ENCODE results near the gene APOF. TPM values are rescaled to one million over a fixed set of nuclear protein-coding genes. Genes with fewer than 3 reads are reported as not detected.
"Not testable (repeated sequence)": the region's sequence is repeated elsewhere in the genome, so short reads cannot be mapped to it uniquely, and the experiment has no call there.

APOF gene
- total RNA-seq, 1 experiment from 2014 or later, result not detected

DNA sequence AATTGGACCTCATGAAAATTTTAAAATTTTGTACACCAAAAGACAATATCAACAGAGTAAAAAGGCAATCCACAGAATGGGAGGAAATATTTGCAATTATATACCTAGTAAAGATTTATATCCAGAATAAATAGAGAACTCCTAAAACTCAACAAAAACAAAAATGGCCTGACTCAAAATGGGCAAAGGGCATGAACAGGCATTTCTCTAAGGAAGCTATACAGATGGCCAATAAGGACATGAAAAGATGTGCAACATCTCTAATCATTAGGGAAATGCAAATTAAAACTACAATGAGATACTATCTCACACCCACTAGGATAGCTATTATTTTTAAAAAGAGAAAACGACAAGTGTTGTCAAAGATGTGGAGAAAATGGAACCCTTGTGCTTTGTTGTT is 10.9 kb upstream of the APOF start:
- no peak for DNase-seq (ENCODE audit: low read depth)

- no peak for DNase-seq (ENCODE audit: low read depth)
Observed at GRCh38 chr12:56366948-56367347, 4.3 kb upstream of the APOF start.

GRCh38 chr12:56361487-56362129 is 1.0 kb downstream of the APOF start:
- no peak for DNase-seq (ENCODE audit: low read depth)

DNA sequence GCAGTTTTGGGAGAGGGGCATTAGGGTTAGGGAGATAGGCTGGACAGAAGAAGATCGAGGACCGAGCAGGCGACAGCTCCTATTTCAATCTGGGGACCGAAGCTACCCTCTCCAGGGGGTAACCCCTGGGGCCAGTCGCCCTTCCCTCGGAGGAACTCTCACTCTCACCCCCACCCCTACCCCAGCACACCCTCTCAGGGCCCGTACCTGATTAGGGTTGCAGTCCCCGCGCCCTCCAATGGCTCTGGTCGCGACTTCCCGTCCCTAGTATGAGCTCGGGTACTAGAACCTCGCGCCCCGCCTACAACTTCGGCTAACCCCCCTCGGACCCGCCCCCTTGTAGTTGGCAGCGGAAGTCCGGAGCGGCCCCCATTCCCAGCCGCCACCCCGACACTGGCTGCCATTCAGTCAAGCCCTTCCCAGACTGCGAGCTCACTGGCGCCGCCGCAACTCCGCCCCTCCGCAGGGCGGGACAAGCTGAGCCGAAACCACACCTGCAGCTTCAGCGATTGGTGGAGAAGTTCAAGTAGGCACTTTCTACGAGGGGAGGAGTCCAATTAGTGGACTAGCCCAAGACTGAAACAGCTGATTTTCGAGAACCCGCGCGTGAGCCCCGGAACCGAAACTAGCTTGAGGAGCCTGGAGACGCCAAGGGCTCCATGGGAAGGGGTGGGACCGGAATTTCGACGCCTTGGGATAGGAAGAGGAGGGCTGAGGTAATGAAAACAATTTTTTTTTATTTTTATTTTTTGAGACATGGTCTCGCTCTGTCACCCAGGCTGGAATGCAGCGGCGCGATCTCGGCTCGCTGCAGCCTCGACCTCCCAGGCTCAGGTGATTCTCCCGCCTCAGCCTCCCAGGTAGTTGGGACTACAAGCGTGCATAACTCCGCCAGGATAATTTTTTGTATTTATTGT is 2.5 kb downstream of the APOF start, which contains the start of gene STAT2:
TSS of gene STAT2 (minus strand) at position 257 of the 917 bp plus-strand sequence. CDS start 3,536 bp downstream, outside the sequence.
- peak; percentile 99 for DNase-seq (ENCODE audit: low read depth)

DNA sequence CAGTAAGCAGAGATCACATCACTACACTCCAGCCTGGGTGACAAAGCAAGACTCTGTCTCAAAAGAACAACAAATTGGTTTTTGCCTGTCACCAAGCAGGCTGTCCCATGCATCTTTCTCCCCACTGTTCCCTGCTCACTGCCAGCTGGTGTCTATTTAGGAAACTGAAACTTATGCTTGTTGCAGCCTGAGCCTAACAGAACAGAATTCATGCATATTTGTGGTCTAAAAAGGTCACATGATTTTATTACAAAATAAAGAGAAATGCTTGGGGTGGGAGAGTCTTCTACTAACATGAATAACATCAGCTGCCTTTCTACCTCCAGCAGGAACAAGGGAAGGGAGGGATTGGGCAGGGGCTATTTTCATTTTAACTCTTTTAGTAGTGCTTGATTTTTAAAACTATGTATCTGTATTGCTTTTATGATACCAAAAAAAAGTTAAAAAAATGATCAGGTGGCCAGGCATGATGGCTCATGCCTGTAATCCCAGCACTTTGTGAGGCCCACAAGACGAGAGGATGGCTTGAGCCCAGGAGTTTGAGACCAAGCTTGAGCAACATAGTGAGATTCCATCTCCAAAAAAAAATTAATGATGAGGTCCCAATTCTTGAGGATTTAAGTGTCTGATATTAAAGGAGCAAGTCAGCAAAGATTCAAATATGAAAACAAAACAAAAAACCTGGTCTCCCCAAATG is 3.7 kb downstream of the APOF start:
- peak; percentile 81 for DNase-seq (ENCODE audit: low read depth)

- DNase-seq (ENCODE audit: low read depth), result no peak
Observed at GRCh38 chr12:56351325-56351724, 11.3 kb downstream of the APOF start.

DNA sequence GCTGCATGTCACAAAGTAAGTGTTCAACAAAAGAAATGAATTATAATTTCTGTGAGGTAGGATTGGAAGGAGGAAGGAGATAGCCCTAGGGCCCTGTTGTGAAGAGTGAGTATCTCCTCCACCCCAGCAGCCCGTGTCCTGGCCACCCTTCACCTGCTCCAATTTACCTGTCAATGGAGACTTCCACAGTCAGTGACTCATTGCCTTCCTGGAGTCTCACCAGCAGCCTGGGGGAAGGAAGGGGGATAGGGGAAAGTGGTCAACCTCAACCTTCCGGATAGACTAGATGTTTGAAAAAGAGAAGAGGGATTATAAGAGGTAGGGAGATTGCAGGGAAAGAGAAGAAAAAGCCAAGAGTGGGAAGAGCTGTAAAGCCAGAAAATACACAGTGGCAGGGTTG is 12.0 kb downstream of the APOF start:
- no peak for DNase-seq (ENCODE audit: low read depth)

DNA sequence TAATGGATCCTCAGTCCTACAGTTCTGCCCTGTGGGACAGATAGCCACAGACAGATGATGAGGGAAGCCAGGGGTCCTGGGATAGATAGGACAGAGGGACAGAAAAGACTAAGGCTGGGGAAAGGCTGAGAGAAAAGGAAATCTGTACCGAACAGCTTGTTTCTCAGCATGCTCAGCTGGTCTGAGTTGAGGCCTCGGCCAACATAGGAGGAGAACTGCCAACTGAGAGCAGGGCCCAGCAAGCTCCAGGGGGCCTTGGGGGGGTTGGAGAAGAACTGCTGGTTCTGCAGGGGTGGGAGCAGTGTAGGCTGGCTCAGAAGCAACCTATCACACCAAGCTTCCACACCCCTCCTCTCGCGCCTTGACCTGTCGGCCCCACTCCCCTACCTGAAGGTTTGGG is 13.9 kb downstream of the APOF start:
- DNase-seq (ENCODE audit: low read depth), result no peak

DNA sequence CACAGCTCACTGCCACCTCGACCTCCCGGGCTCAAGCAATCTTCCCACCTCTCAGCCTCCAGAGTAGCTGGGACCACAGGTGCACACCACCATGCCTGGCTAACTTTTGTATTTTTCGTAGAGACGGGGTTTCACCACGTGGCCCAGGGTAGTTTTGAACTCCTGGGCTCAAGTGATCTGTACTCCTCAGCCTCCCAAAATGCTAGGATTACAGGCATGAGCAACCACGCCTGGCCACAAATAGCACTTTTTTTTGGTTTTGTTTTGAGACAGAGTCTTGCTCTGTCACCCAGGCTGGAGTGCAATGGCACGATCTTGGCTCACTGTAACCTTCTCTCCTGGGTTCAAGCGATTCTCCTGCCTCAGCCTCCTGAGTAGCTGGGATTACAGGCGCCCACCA is 15.4 kb downstream of the APOF start:
- not testable (repeated sequence) for DNase-seq (ENCODE audit: low read depth)

- no peak for DNase-seq (ENCODE audit: low read depth)
Observed at GRCh38 chr12:56346675-56347074, 16.0 kb downstream of the APOF start.

DNA sequence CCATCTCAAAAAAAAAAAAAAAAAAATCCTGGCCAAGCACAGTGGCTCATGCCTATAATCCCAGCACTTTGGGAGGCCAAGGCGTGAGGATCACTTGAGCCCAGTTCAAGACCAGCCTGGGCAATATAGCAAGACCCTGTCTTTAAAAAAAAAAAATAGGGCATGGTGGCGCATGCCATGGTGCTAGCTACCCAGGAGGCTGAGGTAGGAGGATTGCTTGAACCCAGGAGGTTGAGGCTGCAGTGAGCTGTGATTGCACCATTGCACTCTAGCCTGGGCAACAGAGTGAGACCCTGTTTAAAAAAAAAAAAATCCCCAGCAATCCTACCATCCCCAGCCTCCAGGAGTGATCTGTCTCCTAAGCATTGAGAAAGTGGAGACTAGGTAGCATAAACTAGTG is 20.4 kb downstream of the APOF start:
- DNase-seq (ENCODE audit: low read depth), result not testable (repeated sequence)

DNA sequence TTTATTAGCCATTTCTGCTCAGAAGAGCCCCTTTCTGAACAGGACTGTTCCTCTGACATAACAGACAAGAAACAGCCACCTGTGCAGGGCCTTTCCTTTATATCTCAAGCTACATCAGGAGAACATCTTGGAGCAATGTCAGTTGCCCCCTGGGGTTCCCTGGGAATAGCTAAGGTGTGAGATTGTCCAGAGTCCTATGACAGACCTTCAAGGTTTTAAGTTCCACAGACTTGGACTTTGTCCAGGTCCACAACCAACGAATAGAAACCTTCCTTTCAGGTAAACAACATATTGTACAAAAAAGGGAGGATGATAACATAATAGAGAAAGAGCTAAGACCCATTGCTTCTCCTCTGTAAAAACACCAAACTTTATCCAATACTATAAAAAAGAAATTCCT is 21.0 kb downstream of the APOF start:
- no peak for DNase-seq (ENCODE audit: low read depth)

GRCh38 chr12:56339158-56339422 is 23.6 kb downstream of the APOF start:
- DNase-seq (ENCODE audit: low read depth), result no peak

GRCh38 chr12:56338308-56339157 is 24.1 kb downstream of the APOF start, which contains the start of gene IL23A:
IL23A (plus strand) TSS chr12:56338884; CDS start chr12:56339045, 161 bp downstream.
- DNase-seq (ENCODE audit: low read depth), result no peak

DNA sequence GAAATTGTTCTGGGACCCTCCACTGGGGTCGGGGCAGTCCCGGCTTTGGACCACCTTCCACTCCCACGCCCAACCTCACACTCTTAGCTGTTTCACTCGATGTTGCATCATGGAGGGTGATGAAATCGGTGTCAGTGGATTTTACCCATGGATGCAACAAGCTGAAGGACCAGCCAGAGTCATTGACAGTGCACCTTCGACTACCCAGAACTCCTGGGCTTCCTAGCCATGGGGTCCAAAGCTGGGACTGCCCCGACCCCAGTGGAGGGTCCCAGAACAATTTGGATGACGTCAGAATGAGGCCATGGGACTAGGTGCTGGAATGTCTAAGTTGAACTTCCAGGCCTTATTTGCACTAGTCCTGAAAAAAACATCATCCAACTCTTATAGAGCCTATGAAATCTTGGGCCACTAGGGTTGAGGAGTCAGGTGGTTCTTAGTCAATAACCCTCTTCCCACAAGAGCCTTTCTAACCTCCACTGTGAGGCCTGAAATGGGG is 24.9 kb downstream of the APOF start:
- no peak for DNase-seq (ENCODE audit: low read depth)

DNA sequence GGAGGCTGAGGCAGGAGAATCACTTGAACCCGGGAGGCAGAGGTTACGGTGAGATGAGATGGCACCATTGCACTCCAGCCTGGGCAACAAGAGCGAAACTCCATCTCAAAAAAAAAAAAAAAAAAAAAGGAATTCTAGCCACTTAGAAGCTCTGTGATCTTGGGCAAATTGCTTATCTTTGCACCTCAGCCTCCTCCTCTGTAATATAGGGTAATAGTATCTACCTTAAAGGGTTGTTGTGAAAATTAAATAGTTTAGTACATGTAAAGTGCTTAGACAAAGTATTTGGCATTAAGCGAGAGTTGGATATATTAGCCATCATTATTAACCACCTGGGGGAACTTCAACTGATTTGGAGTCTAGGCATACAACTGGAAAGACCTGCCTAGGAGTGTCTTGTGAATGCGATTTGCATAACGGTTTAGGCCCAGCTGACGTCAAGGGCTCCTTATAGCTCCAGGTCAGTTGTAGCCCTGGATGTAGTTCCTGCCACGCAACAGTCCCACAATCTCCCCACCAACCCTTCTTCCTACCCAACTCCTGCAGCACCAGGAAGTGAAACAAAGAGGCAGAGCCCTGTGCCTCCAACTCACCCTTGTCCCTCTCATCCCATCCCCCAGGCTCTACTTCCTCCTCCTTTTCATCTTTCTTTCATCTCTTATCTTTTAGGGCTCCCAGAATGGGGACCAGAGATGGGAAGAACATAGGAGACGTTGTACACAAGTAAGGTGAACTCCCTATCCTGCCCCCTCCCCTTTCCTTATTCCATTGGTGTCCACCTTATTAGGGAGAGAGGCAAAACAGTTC is 26.1 kb downstream of the APOF start:
- no peak for DNase-seq (ENCODE audit: low read depth)

DNA sequence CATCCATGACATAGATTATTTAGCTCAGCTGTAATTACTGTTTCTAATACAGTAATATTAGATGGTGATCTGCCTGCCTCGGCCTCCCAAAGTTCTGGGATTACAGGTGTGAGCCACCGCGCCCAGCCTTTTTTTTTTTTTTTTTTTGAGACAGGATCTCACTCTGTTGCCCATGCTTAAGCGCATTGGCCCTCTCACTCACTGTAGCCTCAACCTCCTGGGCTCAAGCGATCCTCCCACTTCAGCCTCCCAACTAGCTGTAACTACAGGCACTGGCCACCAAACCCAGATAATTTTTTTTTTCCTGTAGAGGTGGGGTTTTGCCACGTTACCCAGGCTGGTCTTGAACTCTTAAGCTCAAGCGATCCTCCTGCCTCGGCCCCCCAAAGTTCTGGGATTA is 27.1 kb downstream of the APOF start:
- DNase-seq (ENCODE audit: low read depth), result not testable (repeated sequence)

- DNase-seq (ENCODE audit: low read depth), result no peak
Observed at GRCh38 chr12:56334490-56334793, 28.2 kb downstream of the APOF start.

DNA sequence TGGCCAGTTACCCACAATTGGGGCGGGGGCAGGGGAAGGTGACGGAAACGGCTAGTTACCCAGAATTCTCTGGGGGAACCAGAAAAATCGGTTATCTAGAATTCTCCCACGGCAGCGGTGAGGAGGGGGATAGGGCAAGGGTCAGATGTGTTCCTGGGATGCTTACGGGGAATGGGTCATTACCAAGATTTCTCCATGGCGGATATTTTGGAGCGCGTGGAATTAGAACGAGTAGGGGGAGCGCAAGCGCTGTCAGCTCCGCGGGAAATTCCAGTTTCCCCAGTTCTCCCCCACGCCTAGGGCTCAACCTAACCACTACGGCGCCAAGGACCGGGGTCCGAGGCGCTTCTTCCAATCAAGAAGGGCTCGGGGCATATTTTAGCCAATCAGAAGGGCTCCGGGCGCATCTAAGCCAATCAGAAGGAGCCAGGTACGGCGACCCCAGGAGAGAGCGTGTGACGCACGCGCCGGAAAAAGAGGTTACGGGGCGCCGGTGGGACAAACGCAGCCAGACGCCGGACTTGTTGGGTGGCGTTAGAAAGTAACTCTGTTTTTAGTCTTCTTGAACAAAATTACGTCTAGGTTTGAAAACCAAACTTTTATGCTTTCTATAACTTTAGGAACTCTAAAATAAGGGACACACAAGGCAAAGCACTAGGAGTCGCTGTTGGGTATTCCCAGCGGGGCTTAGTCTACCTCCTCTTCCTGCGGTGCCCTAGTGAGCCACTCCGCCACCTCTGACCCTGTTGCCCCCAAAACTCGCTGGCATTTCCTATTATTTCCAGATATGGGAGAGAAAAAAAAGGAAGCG is 28.8 kb downstream of the APOF start, which contains the start of gene PAN2:
TSS of gene PAN2 (minus strand) at position 322 of the 811 bp plus-strand sequence. CDS start 906 bp downstream, outside the sequence.
- DNase-seq (ENCODE audit: low read depth), result peak; percentile 96

DNA sequence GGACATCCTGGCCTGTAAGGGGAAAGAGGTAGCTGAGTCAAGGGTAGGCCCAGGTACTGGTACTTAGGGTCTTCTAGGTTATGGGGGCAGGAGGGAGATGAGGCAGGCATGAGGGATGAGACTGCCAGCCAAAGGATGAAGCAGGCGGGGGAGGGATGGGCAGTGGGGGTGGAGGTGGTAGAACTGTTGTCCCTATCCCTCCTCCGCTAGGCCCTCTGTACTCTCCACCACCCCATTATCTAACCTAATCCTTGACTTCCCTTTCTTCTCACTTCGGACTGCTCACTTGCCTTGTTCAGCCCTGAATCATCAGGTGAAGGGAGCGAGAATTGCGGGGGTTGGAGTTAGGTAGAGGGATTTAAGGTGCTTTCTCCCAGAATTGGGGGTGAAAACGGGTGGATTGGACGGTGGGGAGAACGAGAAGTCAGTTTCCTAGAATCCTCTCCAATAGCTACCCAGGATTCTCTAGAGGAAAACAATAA is 29.4 kb downstream of the APOF start:
- no peak for DNase-seq (ENCODE audit: low read depth)

Measured in RPMI7951 (cell line).